A549 treated with AZD9567 at 1 μM for 4 hours (cell line): Measurements from ENCODE around the gene EGF. TPM values are rescaled to one million over a fixed set of nuclear protein-coding genes. Genes with fewer than 3 reads are reported as not detected.

Experiments used
- total RNA-seq: library from RNA; stranded (reverse); fragments of 200-300 nt; extraction: Qiagen RNA extraction; gene quantifications from 5 replicates; pipeline ENCODE4 v1.2.3, GENCODE V29; 2022; ENCODE audit not compliant: insufficient read depth

Gene EGF
- total RNA-seq, result 0.19 to 0.26 TPM (median 0.23 TPM) in 4 of 5 replicates, not detected in the other

GRCh38 chr4:109912706-109913595, at the start of gene EGF:
TSS of gene EGF (plus strand) at chr4:109912883. CDS start at chr4:109913336, 453 bp downstream.

Other genes starting within 250 kb of the EGF start
- 14.0 to 36.2 TPM (median 16.6 TPM) in 5 replicates for gene CASP6, start 209.4 kb upstream of the EGF start, total RNA-seq
- gene PLA2G12A, start 182.8 kb upstream of the EGF start, total RNA-seq, result 3.0 to 17.6 TPM (median 10.6 TPM) in 5 replicates
- 0.64 to 2.3 TPM (median 0.80 TPM) in 5 replicates for gene CFI, start 110.9 kb upstream of the EGF start, total RNA-seq
- 38.0 to 43.9 TPM (median 41.7 TPM) in 5 replicates for gene GAR1, start 97.1 kb upstream of the EGF start, total RNA-seq
- gene RRH, start 84.9 kb upstream of the EGF start, total RNA-seq, result 0.07 to 0.08 TPM (median 0.07 TPM) in 3 of 5 replicates, not detected in the others
- 0.03 to 0.07 TPM (median 0.05 TPM) in 4 of 5 replicates, not detected in the other for gene LRIT3, start 64.8 kb upstream of the EGF start, total RNA-seq